Measurements from ENCODE around the gene NUF2. TPM values are rescaled to one million over a fixed set of nuclear protein-coding genes. Genes with fewer than 3 reads are reported as not detected.
"Not testable (repeated sequence)": the region's sequence is repeated elsewhere in the genome, so short reads cannot be mapped to it uniquely, and the experiment has no call there.

NUF2 gene
- total RNA-seq, 4 donors from 2014 or later, result 2.2 to 6.1 (median 3.2) TPM

DNA sequence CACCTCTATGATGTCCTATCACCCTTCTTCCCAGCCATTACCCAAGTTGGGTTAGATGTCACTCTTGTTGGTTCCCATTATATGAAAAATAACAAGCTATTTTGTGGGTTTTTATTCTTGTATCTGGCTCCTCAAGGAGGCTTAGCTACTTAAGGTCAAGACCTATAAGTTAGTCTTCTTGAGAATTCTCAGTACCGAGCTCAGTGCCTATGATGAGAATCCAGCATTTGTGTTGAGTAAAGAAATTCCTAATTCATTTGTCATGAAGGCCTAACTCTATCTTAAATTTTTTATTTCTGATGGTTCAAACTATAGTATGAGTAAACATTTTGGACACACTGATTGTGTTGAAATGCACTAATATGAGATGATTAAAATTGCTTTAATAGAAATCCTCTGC, 15.9 kb downstream of the NUF2 start:
- 100% methylated on average over 1 of the region's 1 CpG for WGBS
- H3K9me3 ChIP-seq, result peaks cover 5% of the 10 kb centered on the region
- no peaks in the 10 kb centered on the region for H3K27me3 ChIP-seq
- H3K4me1 ChIP-seq, result no peaks in the 10 kb centered on the region
- H3K4me3 ChIP-seq, result no peak overlapping the region
- no peak for DNase-seq (ENCODE audit: low spot score in 2 of 2)
- H3K27ac ChIP-seq, result no peak overlapping the region
- no peaks in the 10 kb centered on the region for H3K36me3 ChIP-seq
- TF ChIP-seq POLR2AphosphoS5 (IDR thresholded peaks at IDR 0.05) (no peak), POLR2A (IDR thresholded peaks at IDR 0.05) (no peak), EP300 (IDR thresholded peaks at IDR 0.05) (no peak)
- TF ChIP-seq, protein P1, sequence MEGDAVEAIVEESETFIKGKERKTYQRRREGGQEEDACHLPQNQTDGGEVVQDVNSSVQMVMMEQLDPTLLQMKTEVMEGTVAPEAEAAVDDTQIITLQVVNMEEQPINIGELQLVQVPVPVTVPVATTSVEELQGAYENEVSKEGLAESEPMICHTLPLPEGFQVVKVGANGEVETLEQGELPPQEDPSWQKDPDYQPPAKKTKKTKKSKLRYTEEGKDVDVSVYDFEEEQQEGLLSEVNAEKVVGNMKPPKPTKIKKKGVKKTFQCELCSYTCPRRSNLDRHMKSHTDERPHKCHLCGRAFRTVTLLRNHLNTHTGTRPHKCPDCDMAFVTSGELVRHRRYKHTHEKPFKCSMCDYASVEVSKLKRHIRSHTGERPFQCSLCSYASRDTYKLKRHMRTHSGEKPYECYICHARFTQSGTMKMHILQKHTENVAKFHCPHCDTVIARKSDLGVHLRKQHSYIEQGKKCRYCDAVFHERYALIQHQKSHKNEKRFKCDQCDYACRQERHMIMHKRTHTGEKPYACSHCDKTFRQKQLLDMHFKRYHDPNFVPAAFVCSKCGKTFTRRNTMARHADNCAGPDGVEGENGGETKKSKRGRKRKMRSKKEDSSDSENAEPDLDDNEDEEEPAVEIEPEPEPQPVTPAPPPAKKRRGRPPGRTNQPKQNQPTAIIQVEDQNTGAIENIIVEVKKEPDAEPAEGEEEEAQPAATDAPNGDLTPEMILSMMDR (IDR thresholded peaks at IDR 0.05), result no peak

- Histone ChIP-seq H3K4me1 (no peaks in the 10 kb centered on the region), H3K4me3 (no peak overlapping the region), H3K27ac (no peak overlapping the region), H3K27me3 (no peaks in the 10 kb centered on the region), H3K9me3 (no peaks in the 10 kb centered on the region), H3K36me3 (no peaks in the 10 kb centered on the region)
- WGBS, result 97% methylated on average over 4 of the region's 4 CpGs
- DNase-seq (ENCODE audit: low spot score in 2 of 2), result no peak
- TF ChIP-seq POLR2A (IDR thresholded peaks at IDR 0.05) (no peak), EP300 (IDR thresholded peaks at IDR 0.05) (no peak), POLR2AphosphoS5 (IDR thresholded peaks at IDR 0.05) (no peak)
- TF ChIP-seq, protein P1 (IDR thresholded peaks at IDR 0.05), result no peak
Observed at GRCh38 chr1:163346326-163346870, 24.6 kb downstream of the NUF2 start.

GRCh38 chr1:163347106-163347505, 25.4 kb downstream of the NUF2 start:
- no peak overlapping the region for H3K4me3 ChIP-seq
- H3K9me3 ChIP-seq, result no peaks in the 10 kb centered on the region
- WGBS, result 95% methylated on average over 2 of the region's 2 CpGs
- no peaks in the 10 kb centered on the region for H3K36me3 ChIP-seq
- TF ChIP-seq EP300 (IDR thresholded peaks at IDR 0.05), result no peak
- no peak for TF ChIP-seq POLR2AphosphoS5 (IDR thresholded peaks at IDR 0.05)
- TF ChIP-seq POLR2A (IDR thresholded peaks at IDR 0.05), result no peak
- TF ChIP-seq, protein P1 (IDR thresholded peaks at IDR 0.05), result no peak
- H3K4me1 ChIP-seq, result no peaks in the 10 kb centered on the region
- H3K27ac ChIP-seq, result no peak overlapping the region
- no peaks in the 10 kb centered on the region for H3K27me3 ChIP-seq
- no peak for DNase-seq (ENCODE audit: low spot score in 2 of 2)

DNA sequence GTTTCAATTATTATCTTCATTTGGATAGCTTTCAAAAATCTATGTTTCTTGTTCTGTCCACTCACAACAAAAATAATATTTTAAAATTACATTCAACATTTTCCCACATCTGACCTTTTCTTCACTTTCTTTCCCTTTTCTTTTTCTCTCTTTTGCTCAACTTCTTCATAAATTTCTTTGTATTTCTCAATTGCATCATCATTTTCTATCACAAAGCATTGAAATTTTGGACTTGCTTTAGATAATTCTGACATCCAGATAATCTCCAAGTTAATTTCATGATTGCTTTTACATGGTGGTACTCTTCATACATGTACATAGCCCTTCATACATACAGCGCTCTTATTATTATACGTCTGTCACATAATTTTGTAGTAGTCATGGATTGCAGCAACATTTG, 30.2 kb downstream of the NUF2 start:
- DNase-seq (ENCODE audit: low spot score in 2 of 2), result no peak
- no peaks in the 10 kb centered on the region for H3K36me3 ChIP-seq
- H3K9me3 ChIP-seq, result no peaks in the 10 kb centered on the region
- TF ChIP-seq, protein P1 (IDR thresholded peaks at IDR 0.05), result no peak
- TF ChIP-seq POLR2A (IDR thresholded peaks at IDR 0.05) (no peak), EP300 (IDR thresholded peaks at IDR 0.05) (no peak), POLR2AphosphoS5 (IDR thresholded peaks at IDR 0.05) (no peak)
- no peaks in the 10 kb centered on the region for H3K27me3 ChIP-seq
- WGBS, result 97% methylated on average over 2 of the region's 2 CpGs
- no peaks in the 10 kb centered on the region for H3K4me1 ChIP-seq
- no peak overlapping the region for H3K27ac ChIP-seq
- H3K4me3 ChIP-seq, result no peak overlapping the region

GRCh38 chr1:163357378-163357777, 35.6 kb downstream of the NUF2 start:
- H3K4me3 ChIP-seq, result no peak overlapping the region
- 78% methylated on average over 2 of the region's 2 CpGs for WGBS
- no peaks in the 10 kb centered on the region for H3K27me3 ChIP-seq
- H3K9me3 ChIP-seq, result no peaks in the 10 kb centered on the region
- TF ChIP-seq EP300 (IDR thresholded peaks at IDR 0.05), result no peak
- TF ChIP-seq POLR2AphosphoS5 (IDR thresholded peaks at IDR 0.05), result no peak
- TF ChIP-seq, protein P1 (IDR thresholded peaks at IDR 0.05), result no peak
- no peak for TF ChIP-seq POLR2A (IDR thresholded peaks at IDR 0.05)
- H3K36me3 ChIP-seq, result no peaks in the 10 kb centered on the region
- no peaks in the 10 kb centered on the region for H3K4me1 ChIP-seq
- no peak for DNase-seq (ENCODE audit: low spot score in 2 of 2)
- H3K27ac ChIP-seq, result no peak overlapping the region

DNA sequence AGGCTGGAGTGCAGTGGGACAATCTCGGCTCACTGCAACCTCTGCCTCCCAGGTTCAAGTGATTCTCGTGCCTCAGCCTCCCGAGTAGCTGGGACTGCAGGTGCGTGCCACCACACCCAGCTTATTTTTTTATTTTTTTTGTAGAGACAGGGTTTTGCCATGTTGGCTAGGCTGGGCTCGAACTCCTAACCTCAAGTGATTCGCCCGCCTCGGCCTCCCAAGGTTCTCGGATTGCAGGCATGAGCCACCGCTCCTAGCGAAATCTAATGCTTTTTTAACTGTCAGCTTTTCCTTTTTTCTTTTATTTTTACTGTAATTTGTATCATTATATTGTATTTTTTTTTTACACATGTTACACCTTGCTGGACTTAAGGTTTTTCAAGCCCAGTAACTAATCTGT, 36.4 kb downstream of the NUF2 start:
- 98% methylated on average over 11 of the region's 11 CpGs for WGBS
- not testable (repeated sequence) for H3K27ac ChIP-seq, H3K9me3 ChIP-seq

More for the DNA sequence above, 36.4 kb downstream of the NUF2 start:
- not testable (repeated sequence) for H3K4me3 ChIP-seq; H3K36me3 ChIP-seq; DNase-seq (ENCODE audit: low spot score in 2 of 2); H3K27me3 ChIP-seq; H3K4me1 ChIP-seq

All from suprapubic skin (tissue), 4 donors.